Right kidney (tissue), 9 donors: ENCODE data around the gene EFCAB7.
A peak's percentile ranks its signal among the peaks of the same experiment; 100 is the strongest.

Experiments used
- DNase-seq: peaks from one replicate; pipeline ENCODE4 v3.0.0-alpha.2; 2016
- long read RNA-seq, 8 donors: transcript quantifications; one replicate each; lab custom pipeline, GENCODE V29; 2026

Gene EFCAB7
- long read RNA-seq, donor 1, partial matches to known transcripts = 0 of 2 reads
- long read RNA-seq, donor 1, other reads (novel, unspliced or antisense) = 0 of 2 reads
- long read RNA-seq, donor 2, partial matches to known transcripts = 0 of 2 reads
- long read RNA-seq, donor 2, other reads (novel, unspliced or antisense) = 0 of 2 reads
- long read RNA-seq, donor 3, partial matches to known transcripts = 0 of 1 reads
- long read RNA-seq, donor 3, other reads (novel, unspliced or antisense) = 0 of 1 reads
- long read RNA-seq, donor 4, partial matches to known transcripts = 0 of 2 reads
- long read RNA-seq, donor 4, other reads (novel, unspliced or antisense) = 0 of 2 reads
- long read RNA-seq, donor 5, partial matches to known transcripts = 0 of 4 reads
- long read RNA-seq, donor 5, other reads (novel, unspliced or antisense) = 0 of 4 reads
- long read RNA-seq, donor 6, partial matches to known transcripts = 0 of 1 reads
- long read RNA-seq, donor 6, other reads (novel, unspliced or antisense) = 0 of 1 reads
- long read RNA-seq, donor 7, transcript EFCAB7-201 (14 exons, 2,313 nt) = major isoform, 5 of 5 reads
- long read RNA-seq, donor 7, partial matches to known transcripts = 0 of 5 reads
- long read RNA-seq, donor 7, other reads (novel, unspliced or antisense) = 0 of 5 reads
- long read RNA-seq, donor 8, partial matches to known transcripts = 0 of 3 reads
- long read RNA-seq, donor 8, other reads (novel, unspliced or antisense) = 0 of 3 reads

- peak; percentile 95 for DNase-seq
Measured at GRCh38 chr1:63522891-63523728, at the start of gene EFCAB7, which contains the start of gene ITGB3BP. Gene EFCAB7, plus strand, starts transcription at chr1:63523525. Its CDS starts 2,048 bp downstream, at chr1:63525573. Gene ITGB3BP, minus strand, starts transcription at chr1:63523225. Its CDS starts 92 bp downstream, at chr1:63523133.

DNA sequence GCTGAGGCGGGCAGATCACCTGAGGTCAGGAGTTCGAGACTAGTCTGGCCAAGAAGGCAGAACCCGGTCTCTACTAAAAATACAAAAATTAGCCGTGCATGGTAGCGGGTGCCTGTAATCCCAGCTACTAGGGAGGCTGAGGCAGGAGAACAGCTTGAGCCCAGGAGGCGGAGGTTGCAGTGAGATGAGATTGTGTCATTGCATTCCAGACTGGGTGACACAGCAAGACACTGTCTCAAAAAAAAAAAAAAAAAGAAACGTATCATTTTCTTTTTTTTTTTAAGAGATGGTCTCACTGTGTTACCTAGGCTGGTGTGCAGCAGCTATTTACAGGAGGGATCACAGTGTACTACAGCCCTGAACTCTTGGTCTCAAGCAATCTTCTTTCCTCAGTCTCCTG lies 47.6 kb upstream of the EFCAB7 start:
- DNase-seq = no peak

DNA sequence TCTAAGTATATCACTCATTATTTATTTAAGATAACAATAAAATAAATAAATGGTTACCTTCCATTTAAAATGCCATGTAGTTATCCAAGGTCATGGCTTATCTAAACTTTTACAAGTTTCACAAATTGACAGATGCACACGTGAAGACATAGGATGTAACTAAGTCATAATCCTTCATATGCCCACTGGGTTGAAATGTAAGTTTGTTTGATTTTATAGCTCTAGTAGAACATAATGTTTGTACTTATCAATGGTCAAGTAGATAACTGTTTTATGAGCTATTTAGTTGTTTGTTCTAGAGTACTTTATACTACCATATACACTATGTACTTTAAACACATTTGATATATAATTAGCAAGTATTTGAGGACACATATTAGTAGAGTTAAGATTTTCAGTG lies 43.3 kb upstream of the EFCAB7 start:
- no peak for DNase-seq

DNA sequence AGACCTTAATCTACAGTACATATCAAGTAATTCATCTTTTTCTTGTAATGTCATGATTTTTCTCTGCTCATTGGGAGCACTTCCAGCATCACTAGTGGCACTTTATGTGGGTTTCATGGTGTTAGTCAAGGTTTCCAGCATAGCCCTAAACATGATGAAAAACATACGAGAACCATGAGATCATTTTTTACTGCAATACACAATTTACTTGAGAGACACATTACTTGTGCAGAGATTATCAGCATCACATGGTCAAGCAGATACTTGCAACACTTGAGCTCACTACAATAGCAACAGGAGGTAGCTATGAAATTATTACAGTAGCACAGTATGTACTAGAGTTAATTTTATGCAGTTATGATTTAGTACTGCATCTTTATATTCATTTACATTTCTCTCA lies 36.7 kb upstream of the EFCAB7 start:
- DNase-seq = no peak

- no peak for DNase-seq
Measured at GRCh38 chr1:63487336-63488065, 35.8 kb upstream of the EFCAB7 start.

- no peak for DNase-seq
Measured at GRCh38 chr1:63497577-63497976, 25.7 kb upstream of the EFCAB7 start.

DNA sequence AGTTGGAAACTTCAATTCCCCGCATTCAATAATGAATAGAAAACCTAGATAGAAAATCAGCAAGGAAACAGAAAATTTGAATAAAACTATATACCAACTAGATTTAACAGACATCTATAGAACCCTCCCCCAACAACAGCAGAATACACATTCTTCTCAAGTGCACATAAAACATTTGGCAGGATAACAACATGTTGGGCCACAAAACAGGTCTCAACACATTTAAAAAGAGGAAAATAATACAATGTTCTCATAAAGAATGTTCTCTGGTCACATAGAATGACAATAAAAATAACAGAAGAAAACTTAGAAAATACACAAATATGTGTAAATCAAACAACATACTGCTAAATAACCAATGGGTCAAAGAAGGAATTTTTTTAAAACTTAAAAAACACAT lies 25.2 kb upstream of the EFCAB7 start:
- DNase-seq = no peak

DNA sequence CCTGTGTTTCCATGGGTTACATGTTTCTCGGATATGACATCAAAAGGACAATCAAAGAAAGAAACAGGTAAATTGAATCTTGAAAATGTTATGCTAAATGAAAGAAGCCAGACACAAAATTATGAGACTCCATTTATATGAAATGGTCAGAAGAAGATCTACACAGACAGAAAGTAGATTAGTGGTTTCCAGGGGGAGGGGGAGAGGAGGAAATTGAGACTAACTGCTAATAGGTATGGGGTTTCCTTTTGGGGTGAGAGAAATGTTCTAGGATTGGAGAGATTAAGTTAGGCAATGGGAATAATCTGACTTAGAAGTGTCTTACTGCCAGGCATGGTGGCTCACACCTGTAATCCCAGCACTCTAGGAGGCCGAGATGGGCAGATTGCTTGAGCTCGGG lies 22.1 kb upstream of the EFCAB7 start:
- no peak for DNase-seq

DNA sequence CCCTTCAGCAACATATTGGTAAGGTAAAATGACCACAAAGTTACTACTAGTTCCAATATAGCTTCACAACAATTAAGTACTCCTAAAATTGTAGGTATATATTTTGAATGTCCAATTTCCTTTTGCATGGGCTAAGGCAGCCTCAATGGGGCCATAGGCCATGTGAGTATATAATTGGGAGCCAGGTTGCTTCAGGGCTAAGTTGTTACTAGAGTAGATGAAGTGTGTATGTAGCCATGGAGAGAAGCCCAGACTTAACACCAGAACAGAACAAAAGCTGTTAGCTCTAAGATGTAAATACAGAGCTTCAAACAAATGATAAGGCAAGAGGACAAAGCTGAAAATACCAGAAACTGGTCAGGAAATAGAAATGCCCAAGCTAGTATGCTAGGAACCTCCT lies 16.5 kb upstream of the EFCAB7 start:
- DNase-seq = no peak

GRCh38 chr1:63509718-63510117 lies 13.6 kb upstream of the EFCAB7 start:
- no peak for DNase-seq

DNA sequence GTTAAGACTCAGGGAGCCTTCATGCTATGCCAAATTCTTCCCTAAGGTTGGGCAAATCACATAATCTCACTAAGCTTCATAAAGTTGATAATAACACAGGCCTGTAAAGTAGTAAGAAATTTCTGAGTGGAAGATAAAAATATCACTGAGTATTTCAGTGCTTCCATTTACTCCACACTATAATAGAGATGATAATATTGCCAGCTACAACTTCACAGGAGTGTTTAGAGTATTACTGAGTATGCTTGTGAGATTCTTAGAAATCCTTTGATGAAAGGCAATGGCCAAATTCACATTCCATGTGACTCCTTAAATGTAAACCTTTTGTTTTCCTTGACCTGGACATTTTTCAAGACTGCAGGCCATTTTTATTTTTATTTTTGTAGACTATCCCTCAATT lies 10.7 kb upstream of the EFCAB7 start:
- no peak for DNase-seq

DNA sequence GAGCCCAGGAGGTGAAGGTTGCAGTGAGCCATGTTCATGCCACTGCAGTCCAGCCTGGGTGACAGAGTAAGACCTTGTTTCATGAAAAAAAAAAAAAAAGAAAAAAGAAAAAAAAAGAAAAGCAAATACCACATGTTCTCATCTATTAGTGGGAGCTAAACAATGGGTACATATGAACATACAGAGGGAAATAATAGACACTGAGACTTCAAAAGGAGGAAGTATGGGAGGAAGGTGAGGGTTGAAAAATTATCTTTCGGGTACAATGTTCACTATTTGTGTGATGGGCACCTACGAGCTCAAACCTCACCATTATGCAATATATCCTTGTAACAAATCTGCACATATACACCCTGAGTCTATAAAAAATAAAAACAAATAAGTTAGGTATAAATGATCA lies 6.7 kb upstream of the EFCAB7 start:
- no peak for DNase-seq

DNA sequence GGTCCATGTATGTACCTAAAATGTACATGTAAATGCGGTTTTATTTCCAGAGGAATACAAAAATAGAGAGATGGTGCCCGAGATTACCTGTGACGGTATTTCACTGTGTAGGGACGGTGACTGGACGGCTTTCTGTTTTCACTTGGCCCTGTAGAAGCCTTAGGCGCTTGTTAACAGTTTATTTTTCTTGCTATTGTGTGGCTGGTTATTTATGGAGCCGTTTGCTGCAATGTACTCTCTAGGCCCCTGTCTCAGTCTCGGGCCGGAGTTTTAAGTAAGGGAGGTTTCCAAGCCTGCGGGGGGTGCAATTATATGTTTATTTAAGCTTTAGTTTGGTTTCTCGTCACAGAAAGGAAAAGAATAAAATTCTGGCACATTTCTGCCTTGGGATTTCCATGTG lies 413 bp downstream of the EFCAB7 start:
- DNase-seq = no peak

GRCh38 chr1:63524201-63524600 lies 876 bp downstream of the EFCAB7 start:
- no peak for DNase-seq

DNA sequence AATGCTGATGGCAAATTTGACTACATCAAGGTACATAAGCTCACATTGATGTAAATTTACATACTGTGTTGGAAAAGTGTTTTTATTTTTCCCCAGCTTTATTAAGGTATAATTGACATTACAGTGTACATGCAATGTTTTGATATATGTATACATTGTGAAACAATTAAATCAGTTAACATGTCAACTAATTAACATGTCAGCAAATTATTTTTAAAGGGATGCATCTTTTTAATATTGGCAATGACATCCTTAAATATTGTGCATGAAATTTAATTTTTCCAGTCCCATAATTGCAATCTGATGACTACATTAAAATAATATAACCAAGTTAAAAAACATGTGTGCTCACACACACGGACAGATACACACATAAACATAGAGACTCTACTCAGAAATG lies 9.4 kb downstream of the EFCAB7 start:
- DNase-seq = no peak

GRCh38 chr1:63533931-63534330 lies 10.6 kb downstream of the EFCAB7 start:
- DNase-seq = no peak

GRCh38 chr1:63534406-63534805 lies 11.1 kb downstream of the EFCAB7 start:
- no peak for DNase-seq

- no peak for DNase-seq
Measured at GRCh38 chr1:63537006-63537405, 13.7 kb downstream of the EFCAB7 start.

GRCh38 chr1:63537940-63538339 lies 14.6 kb downstream of the EFCAB7 start:
- no peak for DNase-seq

- DNase-seq = no peak
Measured at GRCh38 chr1:63545780-63546179, 22.5 kb downstream of the EFCAB7 start.

DNA sequence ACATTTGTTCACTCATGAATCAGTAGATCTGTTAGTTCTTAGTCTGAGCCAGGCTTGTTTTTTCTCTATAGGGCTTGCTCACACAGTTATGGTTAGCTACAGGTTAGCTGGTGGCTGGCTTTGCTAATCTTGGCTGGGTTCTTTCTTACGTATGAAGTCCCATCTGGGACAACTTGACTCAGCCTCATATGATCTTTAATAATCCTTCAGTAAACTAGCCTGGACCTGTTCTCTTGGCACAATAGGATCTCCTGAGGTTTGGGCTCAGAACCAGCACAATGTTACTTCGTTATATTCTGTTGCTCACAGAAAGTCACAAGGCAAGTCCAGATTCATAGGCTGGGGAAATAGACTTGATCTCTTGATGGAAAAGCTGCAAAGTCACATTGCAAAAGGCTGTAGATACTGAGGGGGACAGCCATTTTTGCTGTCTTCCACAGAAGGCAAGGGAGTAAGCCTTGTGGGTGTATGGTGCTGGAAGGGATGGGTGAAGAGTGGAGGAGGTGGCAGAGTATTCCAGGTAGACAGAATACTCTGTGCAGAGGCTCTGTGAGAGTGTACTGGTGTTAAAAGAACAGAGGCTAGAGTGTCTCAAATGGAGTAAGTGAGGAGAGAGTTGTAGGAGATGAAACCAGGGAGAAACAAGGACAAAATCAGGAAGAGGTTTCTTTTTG lies 24.4 kb downstream of the EFCAB7 start:
- no peak for DNase-seq

- DNase-seq = no peak
Measured at GRCh38 chr1:63548303-63548702, 25.0 kb downstream of the EFCAB7 start.
